DND-41 (cell line): ENCODE results near the gene THOC6.

Experiments used
- ATAC-seq: fragments of 200-7000 bp; cut with Tn5 transposase; 3 replicates; pipeline ENCODE4 v1.9.1; 2021; ENCODE audit warnings: low read depth; ENCODE audit not compliant: insufficient read depth
- DNase-seq: peaks from one replicate; pipeline ENCODE4 v3.0.0-alpha.2; 2020
- H2AFZ ChIP-seq: 2 replicates; pipeline ENCODE4 v1.6.0; 2012; ENCODE audit warnings: low read depth, low read length
- H3K27ac ChIP-seq: 2 replicates; pipeline ENCODE4 v1.5.1; 2012; ENCODE audit warnings: low read length, inconsistent platforms
- H3K27me3 ChIP-seq: fragments of 200-600 bp; sonication (generic); 2 replicates; pipeline ENCODE4 v1.6.0; 2012; ENCODE audit warnings: low read length, mild to moderate bottlenecking, inconsistent platforms; ENCODE audit not compliant: insufficient read depth, poor library complexity
- H3K36me3 ChIP-seq: 2 replicates; pipeline ENCODE4 v1.5.1; 2012; ENCODE audit warnings: low read length, inconsistent platforms; ENCODE audit not compliant: insufficient read depth
- H3K4me1 ChIP-seq: 2 replicates; pipeline ENCODE4 v1.5.1; 2012; ENCODE audit warnings: mild to moderate bottlenecking, low read length; ENCODE audit not compliant: insufficient read depth
- H3K4me2 ChIP-seq: 2 replicates; pipeline ENCODE4 v1.6.0; 2012; ENCODE audit warnings: mild to moderate bottlenecking, moderate library complexity, low read length, inconsistent platforms; ENCODE audit not compliant: insufficient read depth
- H3K4me3 ChIP-seq, 2 experiments: fragments of 200-600 bp in 1 of 2; shearing (Covaris generic) in 1 of 2; 2 replicates each; pipeline ENCODE4 v1.5.1; 2012 to 2016; ENCODE audit warnings: inconsistent platforms in 2 of 2, low read length in 2 of 2, mild to moderate bottlenecking in 2 of 2, low read depth in 1 of 2, moderate library complexity in 1 of 2
- H3K79me2 ChIP-seq: 2 replicates; pipeline ENCODE4 v1.6.0; 2012; ENCODE audit warnings: low read length, inconsistent platforms; ENCODE audit not compliant: insufficient read depth
- H3K9ac ChIP-seq: 2 replicates; pipeline ENCODE4 v1.6.0; 2012; ENCODE audit warnings: low read depth, mild to moderate bottlenecking, inconsistent platforms, low read length, moderate library complexity
- H3K9me3 ChIP-seq: 2 replicates; pipeline ENCODE4 v1.5.1; 2012; ENCODE audit warnings: low read length, moderate library complexity, mild to moderate bottlenecking, inconsistent platforms; ENCODE audit not compliant: insufficient read depth, severe bottlenecking
- H4K20me1 ChIP-seq: 2 replicates; pipeline ENCODE4 v1.6.0; 2012; ENCODE audit warnings: low read length; ENCODE audit not compliant: insufficient read depth
- CTCF ChIP-seq: IDR thresholded peaks from 2 replicates; pipeline ENCODE4 v1.5.1; 2012; ENCODE audit warnings: borderline replicate concordance, low read length, moderate library complexity, mild to moderate bottlenecking; ENCODE audit not compliant: poor library complexity, severe bottlenecking; ENCODE audit errors: extremely low read depth
- EZH2 ChIP-seq: IDR thresholded peaks from 3 replicates; pipeline ENCODE4 v1.6.1; 2012; ENCODE audit warnings: borderline replicate concordance, low read depth, mild to moderate bottlenecking, moderate library complexity, low read length, inconsistent platforms; ENCODE audit not compliant: severe bottlenecking

THOC6 gene

DNA sequence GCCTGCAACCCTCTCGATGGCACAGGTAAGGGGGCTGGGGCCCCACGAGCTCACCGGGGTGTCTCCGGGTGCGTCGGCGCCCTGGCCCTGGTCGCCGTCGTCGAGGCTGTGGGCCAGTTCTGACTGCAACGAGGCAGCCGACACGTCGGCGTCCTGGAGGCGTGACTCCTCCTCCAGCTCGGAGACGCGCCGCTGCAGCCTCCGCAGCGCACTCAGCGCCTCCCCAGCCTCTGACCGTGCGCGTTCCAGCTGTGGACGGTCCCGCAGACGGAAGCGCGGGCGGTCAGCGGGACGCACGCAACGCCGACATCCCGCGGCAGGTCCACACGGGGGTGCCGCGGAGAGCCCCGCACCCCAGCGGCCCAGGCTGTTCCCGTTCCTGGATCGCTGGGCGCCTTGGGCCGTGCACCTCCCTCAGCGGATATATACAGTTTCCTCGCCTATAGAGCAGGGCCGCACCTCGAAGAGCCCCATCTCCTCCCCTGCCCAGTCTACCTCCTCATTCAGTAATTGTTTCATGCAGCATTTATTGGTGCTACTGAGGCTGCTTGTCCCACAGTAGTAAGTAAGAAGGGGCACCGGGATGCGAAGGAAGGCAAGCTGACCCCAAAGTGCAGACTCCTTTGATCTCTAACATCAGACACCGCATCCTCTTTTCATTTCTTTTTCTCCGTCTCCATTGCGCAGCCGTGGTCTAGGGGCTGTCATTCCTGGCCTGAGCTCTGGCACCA lies 5.8 kb downstream of the THOC6 start:
- ATAC-seq (no peak), DNase-seq (no peak)
- Histone ChIP-seq H3K4me1 (peaks cover 14% of the 10 kb centered on the region), H3K4me2 (no peak overlapping the region), H3K36me3 (peaks cover 22% of the 10 kb centered on the region), H3K79me2 (peaks cover 8% of the 10 kb centered on the region), H2AFZ (no peak overlapping the region), H3K27ac (no peak overlapping the region), H4K20me1 (peaks cover 22% of the 10 kb centered on the region), H3K9me3 (no peaks in the 10 kb centered on the region), H3K4me3 (no peak overlapping the region), H3K27me3 (no peaks in the 10 kb centered on the region), H3K9ac (no peak overlapping the region)
- TF ChIP-seq EZH2 (no peak), CTCF (no peak)

- Histone ChIP-seq H3K4me1 (peaks cover 5% of the 10 kb centered on the region; the same call in 1 of the 2 replicates), H3K4me3 (no peak overlapping the region), H2AFZ (no peak overlapping the region), H3K9ac (no peak overlapping the region), H3K4me2 (no peak overlapping the region), H3K27ac (no peak overlapping the region), H3K27me3 (peaks cover 2% of the 10 kb centered on the region), H3K9me3 (no peaks in the 10 kb centered on the region), H3K36me3 (peaks cover 19% of the 10 kb centered on the region), H4K20me1 (peaks cover 18% of the 10 kb centered on the region), H3K79me2 (no peaks in the 10 kb centered on the region; the same call in 1 of the 2 replicates)
- TF ChIP-seq EZH2 (no peak), CTCF (no peak)
- DNase-seq (no peak), ATAC-seq (no peak)
Observed at GRCh38 chr16:3030222-3031212, 6.7 kb downstream of the THOC6 start.

- no peak overlapping the region for H3K27ac ChIP-seq
- no peak overlapping the region for H2AFZ ChIP-seq
- H3K79me2 ChIP-seq = no peaks in the 10 kb centered on the region
- H3K27me3 ChIP-seq = peaks cover 11% of the 10 kb centered on the region
- DNase-seq (no peak), ATAC-seq (no peak)
- H3K9ac ChIP-seq = no peak overlapping the region
- H3K36me3 ChIP-seq = no peaks in the 10 kb centered on the region; the same call in 1 of the 2 replicates
- no peaks in the 10 kb centered on the region for H3K9me3 ChIP-seq
- peaks cover 6% of the 10 kb centered on the region for H4K20me1 ChIP-seq
- TF ChIP-seq EZH2 (no peak), CTCF (no peak)
- 0 out of 2 replicates have a peak, but pooled peaks cover 2% of the 10 kb centered on the region for H3K4me1 ChIP-seq
- H3K4me3 ChIP-seq = no peak overlapping the region
- no peak overlapping the region for H3K4me2 ChIP-seq
Observed at GRCh38 chr16:3032624-3033023, 8.8 kb downstream of the THOC6 start.
